GM21360 (cell line): Measurements from ENCODE around the gene TBC1D9B.

Source experiments
- ATAC-seq: cut with Tn5 transposase; IDR thresholded peaks from one replicate; pipeline ENCODE4 v1.9.1; 2021; ENCODE audit warnings: mild to moderate bottlenecking, moderate library complexity; ENCODE audit not compliant: unreplicated experiment

TBC1D9B gene

GRCh38 chr5:179907556-179908324, at the start of gene TBC1D9B:
Gene TBC1D9B (minus strand): TSS chr5:179907897. CDS start chr5:179907821, 76 bp downstream.
- peak; percentile 85 for ATAC-seq

- no peak for ATAC-seq
These were observed 47.9 kb upstream of the TBC1D9B start for GRCh38 chr5:179955630-179956029.

GRCh38 chr5:179955062-179955461, 47.4 kb upstream of the TBC1D9B start:
- ATAC-seq = no peak

- no peak for ATAC-seq
These were observed 46.7 kb upstream of the TBC1D9B start for GRCh38 chr5:179954434-179954833.

- no peak for ATAC-seq
These were observed 46.3 kb upstream of the TBC1D9B start for GRCh38 chr5:179953987-179954386.

- no peak for ATAC-seq
These were observed 29.4 kb upstream of the TBC1D9B start for GRCh38 chr5:179936976-179937681.

- ATAC-seq = no peak
These were observed 23.2 kb upstream of the TBC1D9B start for GRCh38 chr5:179930788-179931473.

- ATAC-seq = no peak
These were observed 20.1 kb upstream of the TBC1D9B start for GRCh38 chr5:179927824-179928223.

GRCh38 chr5:179926657-179927056, 19.0 kb upstream of the TBC1D9B start:
- ATAC-seq = no peak

GRCh38 chr5:179923436-179923835, 15.7 kb upstream of the TBC1D9B start:
- ATAC-seq = no peak

- ATAC-seq = no peak
These were observed 12.5 kb upstream of the TBC1D9B start for GRCh38 chr5:179920175-179920574.

GRCh38 chr5:179919487-179920060, 11.9 kb upstream of the TBC1D9B start:
- no peak for ATAC-seq

- no peak for ATAC-seq
These were observed 11.2 kb upstream of the TBC1D9B start for GRCh38 chr5:179918742-179919486.

- ATAC-seq = no peak
These were observed 8.8 kb upstream of the TBC1D9B start for GRCh38 chr5:179916523-179916922.

GRCh38 chr5:179915406-179915935, 7.8 kb upstream of the TBC1D9B start:
- no peak for ATAC-seq

- ATAC-seq = no peak
These were observed 6.5 kb upstream of the TBC1D9B start for GRCh38 chr5:179914032-179914755.

GRCh38 chr5:179913461-179913860, 5.8 kb upstream of the TBC1D9B start:
- ATAC-seq = no peak

- no peak for ATAC-seq
These were observed 5.3 kb upstream of the TBC1D9B start for GRCh38 chr5:179912951-179913350.

- no peak for ATAC-seq
These were observed 4.7 kb upstream of the TBC1D9B start for GRCh38 chr5:179912386-179912785.

- ATAC-seq = no peak
These were observed 1.5 kb upstream of the TBC1D9B start for GRCh38 chr5:179909224-179909623.
